H9 (cell line): ENCODE results near the gene MTIF2. TPM values are rescaled to one million over a fixed set of nuclear protein-coding genes. Genes with fewer than 3 reads are reported as not detected.

Source experiments
- DNase-seq: peaks from one replicate; pipeline ENCODE4 v3.0.0-alpha.2; 2017
- H2AFZ ChIP-seq: one replicate; pipeline ENCODE4 v1.6.1; 2013; ENCODE audit warnings: mild to moderate bottlenecking, low read length, control low read depth, moderate library complexity
- H2AK5ac ChIP-seq: 2 replicates; pipeline ENCODE4 v1.6.1; 2013; ENCODE audit warnings: low read length, control low read depth, mixed read lengths; ENCODE audit not compliant: insufficient read length
- H2BK120ac ChIP-seq: one replicate; pipeline ENCODE4 v1.6.1; 2013; ENCODE audit warnings: low read depth, mild to moderate bottlenecking, low read length, control low read depth, inconsistent platforms; ENCODE audit not compliant: poor library complexity, severe bottlenecking
- H2BK12ac ChIP-seq: 2 replicates; pipeline ENCODE4 v1.6.1; 2013; ENCODE audit warnings: low read length, control low read depth, mixed read lengths, low read depth; ENCODE audit not compliant: insufficient read length
- H2BK15ac ChIP-seq: 2 replicates; pipeline ENCODE4 v1.6.1; 2013; ENCODE audit warnings: low read depth, low read length, control low read depth
- H2BK20ac ChIP-seq: one replicate; pipeline ENCODE4 v1.6.1; 2013; ENCODE audit warnings: low read depth, mild to moderate bottlenecking, low read length, control low read depth, inconsistent platforms; ENCODE audit not compliant: poor library complexity, severe bottlenecking
- H2BK5ac ChIP-seq: 2 replicates; pipeline ENCODE4 v1.6.1; 2013; ENCODE audit warnings: low read length, control low read depth, mixed read lengths; ENCODE audit not compliant: insufficient read length
- H3K14ac ChIP-seq: 2 replicates; pipeline ENCODE4 v1.6.1; 2013; ENCODE audit warnings: low read length, control low read depth; ENCODE audit not compliant: insufficient read depth
- H3K18ac ChIP-seq: 2 replicates; pipeline ENCODE4 v1.6.1; 2013; ENCODE audit warnings: low read depth, mild to moderate bottlenecking, mixed read lengths, low read length, control low read depth; ENCODE audit not compliant: insufficient read length
- H3K23ac ChIP-seq: 2 replicates; pipeline ENCODE4 v1.6.1; 2013; ENCODE audit warnings: low read length, control low read depth, mixed read lengths, low read depth; ENCODE audit not compliant: insufficient read length
- H3K23me2 ChIP-seq: 2 replicates; pipeline ENCODE4 v1.6.1; 2013; ENCODE audit warnings: low read depth, mild to moderate bottlenecking, mixed read lengths, low read length, control low read depth; ENCODE audit not compliant: insufficient read length, poor library complexity, severe bottlenecking
- H3K27ac ChIP-seq: 2 replicates; pipeline ENCODE4 v1.5.1; 2013; ENCODE audit warnings: low read length, control low read depth, mixed read lengths, low read depth; ENCODE audit not compliant: insufficient read length
- H3K27me3 ChIP-seq: 2 replicates; pipeline ENCODE4 v1.6.1; 2013; ENCODE audit warnings: low read length, control low read depth, inconsistent platforms; ENCODE audit not compliant: insufficient read depth
- H3K4ac ChIP-seq: 2 replicates; pipeline ENCODE4 v1.6.1; 2013; ENCODE audit warnings: low read depth, mild to moderate bottlenecking, control low read depth, inconsistent platforms, low read length, moderate library complexity
- H3K4me1 ChIP-seq: 2 replicates; pipeline ENCODE4 v1.6.1; 2013; ENCODE audit warnings: low read length, control low read depth, inconsistent platforms; ENCODE audit not compliant: insufficient read depth
- H3K4me2 ChIP-seq: 2 replicates; pipeline ENCODE4 v1.6.1; 2013; ENCODE audit warnings: low read length, control low read depth, mixed read lengths; ENCODE audit not compliant: insufficient read length, insufficient read depth
- H3K56ac ChIP-seq: 2 replicates; pipeline ENCODE4 v1.6.1; 2013; ENCODE audit warnings: low read depth, mild to moderate bottlenecking, mixed read lengths, low read length, control low read depth; ENCODE audit not compliant: insufficient read length
- H3K79me1 ChIP-seq: 2 replicates; pipeline ENCODE4 v1.6.1; 2013; ENCODE audit warnings: low read depth, mild to moderate bottlenecking, moderate library complexity, low read length, control low read depth, inconsistent platforms; ENCODE audit not compliant: insufficient read depth, poor library complexity, severe bottlenecking
- H3K79me2 ChIP-seq: 2 replicates; pipeline ENCODE4 v1.6.1; 2013; ENCODE audit warnings: low read length, control low read depth, inconsistent platforms; ENCODE audit not compliant: insufficient read depth
- H3K9ac ChIP-seq: 2 replicates; pipeline ENCODE4 v1.6.1; 2013; ENCODE audit warnings: low read length, control low read depth, mixed read lengths; ENCODE audit not compliant: insufficient read length; ENCODE audit errors: extremely low read depth
- H3K9me3 ChIP-seq: one replicate; pipeline ENCODE4 v1.6.1; 2013; ENCODE audit warnings: low read depth, low read length, inconsistent platforms; ENCODE audit not compliant: control insufficient read depth
- H3T11ph ChIP-seq: one replicate; pipeline ENCODE4 v1.6.1; 2013; ENCODE audit warnings: mild to moderate bottlenecking, low read length, control low read depth, inconsistent platforms
- H4K20me1 ChIP-seq: one replicate; pipeline ENCODE4 v1.6.1; 2013; ENCODE audit not compliant: control insufficient read depth, insufficient read length, insufficient read depth
- H4K5ac ChIP-seq: 2 replicates; pipeline ENCODE4 v1.6.1; 2013; ENCODE audit warnings: low read depth, mild to moderate bottlenecking, mixed read lengths, low read length, control low read depth; ENCODE audit not compliant: insufficient read length
- H4K8ac ChIP-seq: replicated peaks from 2 replicates; pipeline ENCODE4 v1.6.1; 2013; ENCODE audit warnings: low read length, control low read depth, mixed read lengths, low read depth; ENCODE audit not compliant: insufficient read length
- H4K91ac ChIP-seq: 2 replicates; pipeline ENCODE4 v1.6.1; 2013; ENCODE audit warnings: low read depth, mild to moderate bottlenecking, moderate library complexity, mixed read lengths, low read length, control low read depth; ENCODE audit not compliant: insufficient read length
- H3K27ac Mint-ChIP-seq, 3 experiments: 2 replicates in 2 of 3; 3 replicates in 1 of 3; pipeline ENCODE4 v1.8.0; 2020 to 2021; ENCODE audit warnings: mixed read lengths in 3 of 3, mild to moderate bottlenecking in 1 of 3, moderate library complexity in 1 of 3
- H3K27me3 Mint-ChIP-seq: 2 replicates; pipeline ENCODE4 v1.8.0; 2021; ENCODE audit warnings: low read depth, mild to moderate bottlenecking, moderate library complexity, mixed read lengths
- H3K36me3 Mint-ChIP-seq, 3 experiments: 2 replicates in 2 of 3; 3 replicates in 1 of 3; pipeline ENCODE4 v1.8.0; 2020 to 2021; ENCODE audit warnings: low read depth in 3 of 3, mixed read lengths in 3 of 3; ENCODE audit not compliant: insufficient read depth in 1 of 3
- H3K4me1 Mint-ChIP-seq, 2 experiments: 2 replicates each; pipeline ENCODE4 v1.8.0; 2020; ENCODE audit warnings: mixed read lengths in 2 of 2
- H3K4me3 Mint-ChIP-seq, 2 experiments: 2 replicates in 1 of 2; 3 replicates in 1 of 2; pipeline ENCODE4 v1.8.0; 2020 to 2021; ENCODE audit warnings: mild to moderate bottlenecking in 2 of 2, mixed read lengths in 2 of 2, moderate library complexity in 1 of 2
- H3K9me3 Mint-ChIP-seq, 2 experiments: 2 replicates in 1 of 2; 3 replicates in 1 of 2; pipeline ENCODE4 v1.8.0; 2020; ENCODE audit warnings: mild to moderate bottlenecking in 2 of 2, mixed read lengths in 2 of 2, moderate library complexity in 1 of 2
- WGBS: extraction: QIAGEN DNeasy Blood & Tissue Kit; methylation state at CpG from one replicate; pipeline ENCODE4 v1.1.7; 2013; ENCODE audit warnings: missing lambda C conversion rate, low lambda C conversion rate, mixed read lengths; ENCODE audit not compliant: insufficient read length; ENCODE audit errors: extremely low coverage; 5-methylcytosine and 5-hydroxymethylcytosine counted together
- total RNA-seq: library from RNA; stranded (reverse); gene quantifications from 2 replicates; pipeline ENCODE4 v1.2.1, GENCODE V29; 2021
- TF ChIP-seq, protein P1 (sequence below): fragments of 200-600 bp; sonication (generic); conservative IDR thresholded peaks from 3 replicates; pipeline ENCODE4 v1.8.0; 2021; ENCODE audit warnings: antibody characterized with exemption, mild to moderate bottlenecking

MTIF2 gene
- total RNA-seq, 1 experiment from 2014 or later = 35.6 TPM

DNA sequence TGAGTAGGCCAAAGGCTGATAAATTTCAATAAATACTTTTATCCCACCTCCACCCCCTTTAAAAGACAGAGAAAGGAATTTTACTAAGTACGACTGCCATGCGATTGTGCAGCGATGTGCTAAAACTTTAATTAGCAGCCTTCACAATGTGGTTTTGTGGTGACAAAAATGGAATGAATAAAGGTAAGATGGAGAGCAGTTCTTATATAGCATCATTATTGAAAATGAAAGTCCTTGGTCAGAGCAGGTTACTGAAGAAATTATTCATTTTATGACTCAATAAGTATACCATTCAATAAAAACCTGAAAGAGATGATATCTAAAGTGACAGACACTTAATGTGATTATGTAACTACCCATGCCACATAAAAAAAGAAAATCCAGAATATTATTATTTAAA lies 33.2 kb upstream of the MTIF2 start:
- H3K27ac Mint-ChIP-seq = no peak overlapping the region; a peak in 1 of 7 replicates
- no peak overlapping the region for H2BK120ac ChIP-seq
- no peaks in the 10 kb centered on the region for H3K9me3 Mint-ChIP-seq
- H2BK12ac ChIP-seq = no peak overlapping the region
- H3K18ac ChIP-seq = no peak overlapping the region
- no peaks in the 10 kb centered on the region for H3K27me3 Mint-ChIP-seq
- H3K36me3 Mint-ChIP-seq = peaks cover 6 to 45% (median 20%) of the 10 kb centered on the region in 3 experiments; a peak in 5 of 7 replicates
- no peaks in the 10 kb centered on the region for H3K23me2 ChIP-seq
- H3K27me3 ChIP-seq = no peaks in the 10 kb centered on the region
- no peaks in the 10 kb centered on the region for H3K79me2 ChIP-seq
- H2AFZ ChIP-seq = no peak overlapping the region
- TF ChIP-seq, protein P1, sequence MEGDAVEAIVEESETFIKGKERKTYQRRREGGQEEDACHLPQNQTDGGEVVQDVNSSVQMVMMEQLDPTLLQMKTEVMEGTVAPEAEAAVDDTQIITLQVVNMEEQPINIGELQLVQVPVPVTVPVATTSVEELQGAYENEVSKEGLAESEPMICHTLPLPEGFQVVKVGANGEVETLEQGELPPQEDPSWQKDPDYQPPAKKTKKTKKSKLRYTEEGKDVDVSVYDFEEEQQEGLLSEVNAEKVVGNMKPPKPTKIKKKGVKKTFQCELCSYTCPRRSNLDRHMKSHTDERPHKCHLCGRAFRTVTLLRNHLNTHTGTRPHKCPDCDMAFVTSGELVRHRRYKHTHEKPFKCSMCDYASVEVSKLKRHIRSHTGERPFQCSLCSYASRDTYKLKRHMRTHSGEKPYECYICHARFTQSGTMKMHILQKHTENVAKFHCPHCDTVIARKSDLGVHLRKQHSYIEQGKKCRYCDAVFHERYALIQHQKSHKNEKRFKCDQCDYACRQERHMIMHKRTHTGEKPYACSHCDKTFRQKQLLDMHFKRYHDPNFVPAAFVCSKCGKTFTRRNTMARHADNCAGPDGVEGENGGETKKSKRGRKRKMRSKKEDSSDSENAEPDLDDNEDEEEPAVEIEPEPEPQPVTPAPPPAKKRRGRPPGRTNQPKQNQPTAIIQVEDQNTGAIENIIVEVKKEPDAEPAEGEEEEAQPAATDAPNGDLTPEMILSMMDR = no peak
- no peak overlapping the region for H2BK15ac ChIP-seq
- H3K4me2 ChIP-seq = no peak overlapping the region
- H3K4me1 ChIP-seq = no peaks in the 10 kb centered on the region
- H4K5ac ChIP-seq = no peak overlapping the region
- no peak overlapping the region for H3K27ac ChIP-seq
- no peak overlapping the region for H3K23ac ChIP-seq
- no peaks in the 10 kb centered on the region for H3K79me1 ChIP-seq
- no peak for DNase-seq
- no peak overlapping the region for H3K14ac ChIP-seq
- H2BK20ac ChIP-seq = no peak overlapping the region
- H4K20me1 ChIP-seq = no peaks in the 10 kb centered on the region
- H3K4me1 Mint-ChIP-seq = no peaks in the 10 kb centered on the region
- H2AK5ac ChIP-seq = no peak overlapping the region
- H3K9ac ChIP-seq = no peak overlapping the region
- no CpG with 5 or more reads among the region's 3 CpGs for WGBS
- no peak overlapping the region for H4K8ac ChIP-seq
- H3K4me3 Mint-ChIP-seq = no peak overlapping the region
- H3K9me3 ChIP-seq = no peaks in the 10 kb centered on the region
- H2BK5ac ChIP-seq = no peak overlapping the region
- H3K56ac ChIP-seq = no peak overlapping the region
- H3K4ac ChIP-seq = no peak overlapping the region
- H3T11ph ChIP-seq = no peak overlapping the region
- H4K91ac ChIP-seq = no peak overlapping the region
